HFF-Myc (cell line): Measurements from ENCODE around the gene HSPA1A.
"Not testable (repeated sequence)": the region's sequence is repeated elsewhere in the genome, so short reads cannot be mapped to it uniquely, and the experiment has no call there.

Experiments
- DNase-seq: peaks from one replicate; pipeline ENCODE4 v3.0.0-alpha.2; 2011; ENCODE audit warnings: low read depth; ENCODE audit errors: extremely low read depth
- H3K4me3 ChIP-seq: replicated peaks from 2 replicates; pipeline ENCODE4 v1.5.1; 2011; ENCODE audit warnings: low read depth, mild to moderate bottlenecking, control low read depth, low read length
- CTCF ChIP-seq: IDR thresholded peaks from 2 replicates; pipeline ENCODE4 v1.5.1; 2012; ENCODE audit warnings: mild to moderate bottlenecking, low read depth, low read length, control low read depth; ENCODE audit errors: missing control alignments

The HSPA1A gene

DNA sequence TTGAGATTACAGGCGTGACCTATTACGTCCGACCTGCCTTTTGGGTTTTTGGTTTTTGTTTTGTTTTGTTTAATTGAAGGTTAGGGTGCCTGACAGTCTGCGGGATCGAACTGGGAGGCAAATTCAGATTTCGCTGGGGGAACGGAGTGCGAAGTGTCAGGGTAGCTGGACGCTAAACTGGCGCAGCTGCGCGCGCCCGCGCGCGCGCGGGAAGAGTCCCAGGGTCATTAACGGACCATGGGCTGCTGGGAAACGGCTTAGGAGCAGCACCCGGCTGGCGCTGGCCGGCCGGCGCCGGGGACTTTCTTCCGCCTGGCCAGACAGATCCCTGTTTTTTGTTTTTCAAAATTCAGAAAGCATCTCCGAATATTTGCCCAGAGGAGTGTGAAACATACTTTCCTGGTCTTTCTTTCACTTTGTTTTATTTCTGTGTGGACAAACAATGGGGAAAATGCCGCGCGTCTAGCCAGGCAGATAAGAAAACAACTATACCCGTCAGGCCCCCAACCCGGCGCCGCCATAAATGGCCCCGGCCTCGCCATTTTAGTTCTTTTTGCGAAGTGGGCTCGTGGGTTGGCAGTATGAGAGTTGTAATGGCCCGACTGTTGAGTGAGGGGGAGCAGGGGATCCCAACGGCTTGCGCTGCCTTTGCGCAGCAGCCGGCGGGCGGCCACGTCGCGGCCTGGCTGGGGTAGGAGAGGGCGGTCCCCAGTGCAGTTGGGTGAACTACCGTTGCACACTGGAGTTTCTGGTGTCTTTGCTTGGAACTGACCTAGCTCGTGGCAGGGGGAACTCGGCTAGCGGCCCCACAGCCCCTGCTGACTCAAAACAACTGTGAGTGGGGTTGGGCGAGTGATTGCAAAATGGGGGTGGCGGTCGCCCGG is 19.3 kb downstream of the HSPA1A start:
- DNase-seq = peak; percentile 62
- no peak for TF ChIP-seq CTCF
- peak overlapping the region; percentile 72 for H3K4me3 ChIP-seq

DNA sequence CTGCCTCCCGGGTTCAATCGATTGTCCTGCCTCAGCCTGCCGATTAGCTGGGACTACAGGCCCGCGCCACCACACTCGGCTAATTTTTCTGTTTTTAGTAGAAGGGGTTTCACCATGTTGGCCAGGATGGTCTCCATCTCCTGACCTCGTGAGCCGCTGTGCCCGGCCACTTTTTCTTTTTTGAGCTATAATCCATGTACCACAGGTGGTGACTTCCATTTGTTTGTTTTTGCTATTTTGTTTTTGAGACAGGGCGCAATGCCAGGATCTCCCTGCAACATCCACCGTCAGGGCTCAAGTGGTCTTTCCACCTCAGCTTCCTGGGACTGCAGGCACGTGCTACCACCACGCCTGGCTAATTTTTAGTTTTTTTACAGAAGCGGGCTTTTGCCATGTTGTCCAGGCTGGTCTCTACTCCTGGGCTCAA is 20.7 kb downstream of the HSPA1A start:
- DNase-seq = no peak
- H3K4me3 ChIP-seq = peak overlapping the region; percentile 72
- TF ChIP-seq CTCF = no peak

DNA sequence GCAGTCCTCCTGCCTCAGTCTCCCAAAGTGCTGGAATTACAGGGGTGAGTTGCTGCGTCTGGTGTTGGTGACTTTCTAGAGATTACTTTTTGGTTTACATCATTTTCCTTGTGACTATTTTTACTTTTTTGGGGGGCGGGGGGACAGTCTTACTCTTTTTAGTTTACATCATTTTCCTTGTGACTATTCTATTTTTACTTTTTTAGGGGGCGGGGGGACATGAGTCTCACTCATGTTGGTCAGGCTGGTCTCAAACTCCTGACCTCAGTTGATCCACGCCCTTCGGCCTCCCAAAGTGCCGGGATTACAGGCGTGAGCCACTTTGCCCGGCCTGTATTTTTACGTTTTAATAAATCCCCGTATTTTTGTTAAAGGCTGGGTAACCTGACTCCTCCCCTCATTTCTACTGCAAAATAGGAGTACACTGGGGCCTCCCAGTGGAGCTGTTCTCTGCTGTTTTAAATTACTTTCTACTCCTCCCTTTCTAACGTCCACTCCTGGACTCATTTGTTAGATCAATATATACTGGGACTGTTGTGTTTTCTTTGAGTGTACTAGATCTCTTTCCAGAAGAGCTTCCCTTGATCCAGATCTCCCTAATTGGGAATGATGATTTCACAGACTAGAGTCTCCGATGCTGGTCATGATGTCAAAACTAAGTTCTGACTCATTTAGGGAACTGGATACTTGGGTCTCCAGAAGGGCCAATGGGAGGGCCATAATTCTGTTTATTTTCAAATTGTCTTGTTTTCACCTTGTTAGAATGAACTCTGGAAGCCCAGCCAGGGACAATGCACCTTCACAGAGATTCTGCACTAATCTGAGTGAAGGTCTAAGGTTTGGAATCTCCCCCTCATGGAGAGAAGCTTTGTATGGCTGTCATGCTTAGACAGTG is 21.4 kb downstream of the HSPA1A start:
- no peak for TF ChIP-seq CTCF
- H3K4me3 ChIP-seq = peak overlapping the region; percentile 72
- DNase-seq = no peak

DNA sequence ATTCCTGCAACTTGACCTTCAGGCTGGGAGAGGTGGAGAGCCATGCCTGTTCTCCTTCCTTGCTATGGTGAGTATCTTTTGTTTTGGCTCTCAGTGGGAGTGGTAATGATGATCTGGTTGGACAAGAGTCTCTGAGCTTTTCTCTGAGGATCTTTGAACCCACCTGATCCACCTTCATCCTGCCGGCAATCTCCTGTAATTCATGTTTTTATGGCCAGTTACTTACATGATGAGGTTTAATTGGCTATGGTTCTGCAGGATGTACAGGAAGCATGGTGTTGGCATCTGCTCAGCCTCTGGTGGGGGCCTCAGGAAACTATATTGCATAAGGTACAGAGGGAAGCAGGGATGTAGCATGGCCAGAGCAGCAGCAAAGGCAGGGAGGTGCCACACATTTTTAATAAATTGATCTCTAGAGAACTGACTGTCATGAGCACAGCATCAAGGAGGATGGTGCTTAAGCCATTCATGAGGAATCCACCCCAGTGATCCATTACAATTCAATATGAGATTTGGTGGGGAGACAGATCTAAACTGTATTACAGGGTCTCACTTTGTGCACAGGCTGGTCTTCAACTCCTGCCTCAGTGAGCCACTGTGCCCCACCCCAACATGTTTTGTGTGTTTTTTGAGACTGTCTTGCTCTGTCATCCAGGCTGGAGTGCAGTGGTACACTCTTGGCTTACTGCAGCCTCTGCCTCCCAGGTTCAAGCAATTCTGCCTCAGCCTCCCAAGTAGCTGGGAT is 22.2 kb downstream of the HSPA1A start:
- TF ChIP-seq CTCF = no peak
- DNase-seq = no peak
- peak overlapping the region; percentile 72 for H3K4me3 ChIP-seq

- DNase-seq = not testable (repeated sequence)
- peak overlapping the region; percentile 72 for H3K4me3 ChIP-seq
Observed at GRCh38 chr6:31838114-31838553, 22.8 kb downstream of the HSPA1A start.

DNA sequence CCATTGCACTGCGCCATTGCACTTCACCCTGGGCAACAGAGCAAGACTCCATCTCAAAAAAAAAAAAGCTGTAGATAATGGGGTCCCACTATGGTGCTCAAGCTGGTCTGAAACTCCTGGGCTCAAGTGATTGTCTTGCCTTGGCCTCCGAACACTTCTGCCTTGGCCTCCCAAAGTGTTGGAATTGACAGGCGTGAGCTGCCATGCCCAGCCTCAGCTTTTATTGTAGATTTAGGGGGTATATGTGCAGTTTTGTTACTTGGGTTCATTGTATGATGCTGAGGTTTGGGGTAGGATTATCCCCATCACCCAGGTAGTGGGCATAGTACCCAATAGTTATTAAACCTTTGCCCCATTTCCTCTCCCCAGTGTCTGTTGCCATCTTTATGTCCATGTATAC is 23.6 kb downstream of the HSPA1A start:
- TF ChIP-seq CTCF = no peak
- peak overlapping the region; percentile 72 for H3K4me3 ChIP-seq
- DNase-seq = no peak

GRCh38 chr6:31839779-31840126 is 24.4 kb downstream of the HSPA1A start:
- not testable (repeated sequence) for H3K4me3 ChIP-seq, DNase-seq
